Nephron progenitor cell (in vitro differentiated cells): ENCODE results near the gene SEMA6B.
"Not testable (repeated sequence)": the region's sequence is repeated elsewhere in the genome, so short reads cannot be mapped to it uniquely, and the experiment has no call there.

Experiments
- DNase-seq: peaks from one replicate; pipeline ENCODE4 v3.0.0; 2021
- H3K27ac Mint-ChIP-seq: 2 replicates; pipeline ENCODE4 v1.8.0; 2021; ENCODE audit warnings: mild to moderate bottlenecking, moderate library complexity, mixed read lengths
- H3K27me3 Mint-ChIP-seq: 2 replicates; pipeline ENCODE4 v1.8.0; 2021; ENCODE audit warnings: mild to moderate bottlenecking, low read depth, mixed read lengths; ENCODE audit not compliant: poor library complexity
- H3K36me3 Mint-ChIP-seq: 2 replicates; pipeline ENCODE4 v1.8.0; 2021; ENCODE audit warnings: low read depth, mixed read lengths
- H3K4me1 Mint-ChIP-seq: 2 replicates; pipeline ENCODE4 v1.8.0; 2021; ENCODE audit warnings: mixed read lengths
- H3K4me3 Mint-ChIP-seq: 2 replicates; pipeline ENCODE4 v1.8.0; 2021; ENCODE audit warnings: mild to moderate bottlenecking, moderate library complexity, mixed read lengths
- H3K9me3 Mint-ChIP-seq: 2 replicates; pipeline ENCODE4 v1.8.0; 2021; ENCODE audit warnings: mild to moderate bottlenecking, moderate library complexity, mixed read lengths
- CTCF ChIP-seq: fragments of 200-600 bp; sonication (generic); IDR thresholded peaks from 2 replicates; pipeline ENCODE4 v1.5.0; 2021; ENCODE audit warnings: antibody characterized with exemption

Gene SEMA6B

GRCh38 chr19:4597278-4597974 is 37.9 kb upstream of the SEMA6B start:
- Mint-ChIP-seq H3K4me3 (peak overlapping the region; percentile 77), H3K9me3 (no peaks in the 10 kb centered on the region), H3K27ac (peak overlapping the region; percentile 88), H3K4me1 (peaks cover 20% of the 10 kb centered on the region), H3K36me3 (no peaks in the 10 kb centered on the region), H3K27me3 (peaks cover 39% of the 10 kb centered on the region)
- no peak for TF ChIP-seq CTCF
- DNase-seq, result peak; percentile 80

- DNase-seq, result no peak
- peaks cover 46% of the 10 kb centered on the region for H3K27me3 Mint-ChIP-seq
- H3K36me3 Mint-ChIP-seq, result no peaks in the 10 kb centered on the region
- no peaks in the 10 kb centered on the region for H3K9me3 Mint-ChIP-seq
- no peak for TF ChIP-seq CTCF
- no peak overlapping the region for H3K4me3 Mint-ChIP-seq
- peaks cover 22% of the 10 kb centered on the region for H3K4me1 Mint-ChIP-seq
- no peak overlapping the region for H3K27ac Mint-ChIP-seq
Measured at GRCh38 chr19:4596033-4596904, 36.8 kb upstream of the SEMA6B start.

GRCh38 chr19:4595158-4595557 is 35.7 kb upstream of the SEMA6B start:
- DNase-seq, result not testable (repeated sequence)

GRCh38 chr19:4594201-4594600 is 34.7 kb upstream of the SEMA6B start:
- H3K36me3 Mint-ChIP-seq, result no peaks in the 10 kb centered on the region
- no peak overlapping the region for H3K4me3 Mint-ChIP-seq
- H3K9me3 Mint-ChIP-seq, result no peaks in the 10 kb centered on the region

More at GRCh38 chr19:4595158-4595557, 35.7 kb upstream of the SEMA6B start:
- peaks cover 22% of the 10 kb centered on the region for H3K4me1 Mint-ChIP-seq
- H3K36me3 Mint-ChIP-seq, H3K9me3 Mint-ChIP-seq, H3K27ac Mint-ChIP-seq, H3K4me3 Mint-ChIP-seq: not testable (repeated sequence)
- H3K27me3 Mint-ChIP-seq, result peaks cover 47% of the 10 kb centered on the region

GRCh38 chr19:4593409-4593851 is 33.9 kb upstream of the SEMA6B start:
- TF ChIP-seq CTCF, result no peak
- Mint-ChIP-seq H3K27ac (no peak overlapping the region), H3K4me1 (peaks cover 23% of the 10 kb centered on the region), H3K36me3 (no peaks in the 10 kb centered on the region), H3K4me3 (no peak overlapping the region), H3K9me3 (no peaks in the 10 kb centered on the region), H3K27me3 (peaks cover 44% of the 10 kb centered on the region)
- DNase-seq, result no peak

More at GRCh38 chr19:4594201-4594600, 34.7 kb upstream of the SEMA6B start:
- DNase-seq, result no peak
- TF ChIP-seq CTCF, result no peak
- H3K27ac Mint-ChIP-seq, result no peak overlapping the region
- H3K4me1 Mint-ChIP-seq, result peaks cover 24% of the 10 kb centered on the region
- peaks cover 45% of the 10 kb centered on the region for H3K27me3 Mint-ChIP-seq

- Mint-ChIP-seq H3K4me1 (peaks cover 28% of the 10 kb centered on the region), H3K36me3 (no peaks in the 10 kb centered on the region), H3K9me3 (no peaks in the 10 kb centered on the region), H3K27ac (no peak overlapping the region), H3K4me3 (no peak overlapping the region), H3K27me3 (peaks cover 45% of the 10 kb centered on the region)
- TF ChIP-seq CTCF, result no peak
- DNase-seq, result no peak
Measured at GRCh38 chr19:4592445-4592844, 33.0 kb upstream of the SEMA6B start.
